ENCODE results near the gene ANXA2R. TPM values are rescaled to one million over a fixed set of nuclear protein-coding genes. Genes with fewer than 3 reads are reported as not detected.

Gene ANXA2R
- total and polyA plus RNA-seq, 2 of the 13 experiments (the other 11 are each of a cell fraction or from before 2014, with no cell fraction given) = 0.95 to 1.3 TPM

- TF ChIP-seq ATF2 (CRISPR knock-in tag; IDR thresholded peaks at IDR 0.05) (no peak), ESRRA (CRISPR knock-in tag; IDR thresholded peaks at IDR 0.05; ENCODE audit: low read depth) (no peak), KDM5B (CRISPR knock-in tag; IDR thresholded peaks at IDR 0.05; ENCODE audit: borderline replicate concordance) (no peak; the same call in 1 of the 2 replicates), ZNF225 (CRISPR knock-in tag; IDR thresholded peaks at IDR 0.05) (no peak), SATB2 (CRISPR knock-in tag; IDR thresholded peaks at IDR 0.05) (0 out of 2 replicates have a peak, but pooled peaks have one; percentile 32), E2F5 (CRISPR knock-in tag; conservative IDR thresholded peaks at IDR 0.05) (no peak), ZNF607 (CRISPR knock-in tag; IDR thresholded peaks at IDR 0.05; ENCODE audit: borderline replicate concordance) (no peak), PRDM4 (CRISPR knock-in tag; IDR thresholded peaks at IDR 0.05; ENCODE audit: borderline replicate concordance) (no peak), CEBPG (CRISPR knock-in tag; IDR thresholded peaks at IDR 0.05) (peak; percentile 46), ZNF343 (CRISPR knock-in tag; IDR thresholded peaks at IDR 0.05) (no peak), NFIB (CRISPR knock-in tag; IDR thresholded peaks at IDR 0.05; ENCODE audit: borderline replicate concordance) (no peak), TOE1 (CRISPR knock-in tag; IDR thresholded peaks at IDR 0.05) (no peak), SOX6 (IDR thresholded peaks at IDR 0.05) (no peak), SOX6 (CRISPR knock-in tag; IDR thresholded peaks at IDR 0.05) (0 out of 2 replicates have a peak, but pooled peaks have one; percentile 10), CHD4 (IDR thresholded peaks at IDR 0.05; ENCODE audit: borderline replicate concordance, low read length) (no peak), TCF12 (IDR thresholded peaks at IDR 0.05) (no peak), TCF12 (CRISPR knock-in tag; IDR thresholded peaks at IDR 0.05) (no peak), GZF1 (CRISPR knock-in tag; IDR thresholded peaks at IDR 0.05) (no peak), ZSCAN31 (CRISPR knock-in tag; IDR thresholded peaks at IDR 0.05; ENCODE audit: low read depth) (no peak), TBP (CRISPR knock-in tag; IDR thresholded peaks at IDR 0.05) (no peak), ZNF7 (CRISPR knock-in tag; IDR thresholded peaks at IDR 0.05) (no peak), CREB1 (IDR thresholded peaks at IDR 0.05) (no peak), CREB1 (CRISPR knock-in tag; IDR thresholded peaks at IDR 0.05) (peak; percentile 54), THAP9 (CRISPR knock-in tag; IDR thresholded peaks at IDR 0.05; ENCODE audit: borderline replicate concordance) (no peak), ZNF430 (CRISPR knock-in tag; IDR thresholded peaks at IDR 0.05) (no peak)
Observed at GRCh38 chr5:43040287-43041098, at the start of gene ANXA2R (continued).
